HG03354 (cell line): Measurements from ENCODE around the gene SMARCA4.
"Not testable (repeated sequence)": the region's sequence is repeated elsewhere in the genome, so short reads cannot be mapped to it uniquely, and the experiment has no call there.

Source experiments
- ATAC-seq: cut with Tn5 transposase; IDR thresholded peaks from one replicate; pipeline ENCODE4 v1.9.1; 2021; ENCODE audit warnings: mild to moderate bottlenecking; ENCODE audit not compliant: unreplicated experiment, poor library complexity, severe bottlenecking

The SMARCA4 gene

DNA sequence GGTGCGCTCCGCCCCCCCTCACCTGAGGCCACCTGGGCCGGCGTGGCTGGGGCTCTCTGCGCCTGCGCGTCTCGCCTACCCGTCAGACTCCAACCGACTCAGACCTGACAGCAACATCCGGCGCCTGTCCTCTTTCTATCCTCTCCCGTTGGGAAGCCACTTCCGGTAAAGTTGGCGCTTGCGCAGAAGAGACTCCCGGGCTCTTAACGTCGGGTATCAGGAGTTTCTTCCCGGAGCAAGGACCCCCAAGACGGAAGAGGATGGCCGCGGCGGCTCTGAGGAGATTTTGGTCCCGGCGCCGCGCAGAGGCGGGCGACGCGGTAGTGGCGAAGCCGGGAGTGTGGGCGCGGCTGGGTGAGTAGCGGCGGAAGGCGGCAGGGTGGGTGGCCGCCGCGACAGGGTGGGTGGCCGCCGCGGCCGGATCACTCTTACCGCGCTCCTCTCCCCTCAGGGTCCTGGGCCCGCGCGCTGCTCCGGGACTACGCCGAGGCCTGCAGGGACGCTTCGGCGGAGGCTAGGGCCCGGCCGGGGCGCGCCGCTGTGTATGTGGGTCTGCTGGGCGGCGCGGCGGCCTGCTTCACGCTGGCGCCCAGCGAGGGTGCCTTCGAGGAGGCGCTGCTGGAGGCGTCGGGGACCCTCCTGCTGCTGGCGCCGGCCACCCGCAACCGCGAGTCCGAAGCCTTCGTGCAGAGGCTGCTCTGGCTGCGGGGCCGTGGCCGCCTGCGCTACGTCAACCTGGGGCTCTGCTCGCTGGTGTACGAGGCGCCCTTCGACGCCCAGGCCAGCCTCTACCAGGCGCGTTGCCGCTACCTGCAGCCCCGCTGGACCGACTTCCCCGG, 32.0 kb upstream of the SMARCA4 start, which contains the start of the genes TIMM29 and YIPF2:
TIMM29 (plus strand) TSS at position 249 of the 839 bp plus-strand sequence; CDS start at position 261, 12 bp downstream.
YIPF2 (minus strand) TSS at position 77 of the 839 bp plus-strand sequence. CDS start 229 bp downstream, outside the sequence.
- ATAC-seq, result peak; percentile 81

DNA sequence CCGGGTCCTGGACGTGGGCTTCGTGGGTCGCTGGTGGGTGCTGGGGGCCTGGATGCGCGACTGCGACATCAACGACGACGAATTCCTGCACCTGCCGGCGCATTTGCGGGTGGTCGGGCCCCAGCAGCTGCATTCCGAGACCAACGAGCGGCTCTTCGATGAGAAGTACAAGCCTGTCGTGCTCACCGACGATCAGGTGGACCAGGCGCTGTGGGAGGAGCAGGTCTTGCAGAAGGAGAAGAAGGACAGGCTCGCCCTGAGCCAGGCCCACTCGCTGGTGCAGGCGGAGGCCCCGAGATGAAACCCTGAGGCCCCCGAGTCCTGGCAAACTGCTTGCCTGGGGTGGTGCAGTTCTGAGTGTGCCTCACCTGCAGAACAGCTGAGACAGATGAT, 31.4 kb upstream of the SMARCA4 start:
- ATAC-seq, result no peak

DNA sequence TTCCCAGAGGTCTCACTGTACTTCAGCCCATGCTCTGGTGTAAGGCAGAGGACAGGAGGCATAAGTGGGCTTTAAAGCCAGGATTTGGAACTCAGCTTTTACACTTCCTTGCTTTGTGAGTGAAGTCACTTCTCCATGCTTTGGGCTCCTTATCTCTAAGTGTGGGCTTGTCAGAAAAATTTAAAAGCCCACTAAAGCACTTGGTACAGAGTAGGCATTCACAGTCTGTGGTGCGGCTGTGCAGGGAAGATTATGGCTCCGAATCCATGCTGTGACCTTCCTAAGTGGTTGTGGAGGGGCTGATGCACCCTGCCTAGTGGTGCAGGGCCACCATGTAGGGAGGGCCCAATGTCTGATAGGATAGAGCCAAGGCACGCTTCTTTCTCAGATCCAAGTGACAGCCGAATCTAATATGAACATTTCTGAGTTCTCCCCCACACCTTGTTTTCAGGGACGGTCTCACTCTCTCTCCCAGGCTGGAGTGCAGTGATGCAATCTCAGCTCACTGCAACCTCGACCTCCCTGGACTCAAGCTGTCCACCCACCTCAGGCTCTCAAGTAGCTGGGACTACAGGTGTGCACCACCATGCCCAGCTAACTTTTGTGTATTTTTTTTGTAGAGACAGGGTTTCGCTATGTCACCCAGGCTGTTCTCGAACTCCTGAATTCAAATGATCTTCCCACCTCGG, 25.3 kb upstream of the SMARCA4 start:
- no peak for ATAC-seq

DNA sequence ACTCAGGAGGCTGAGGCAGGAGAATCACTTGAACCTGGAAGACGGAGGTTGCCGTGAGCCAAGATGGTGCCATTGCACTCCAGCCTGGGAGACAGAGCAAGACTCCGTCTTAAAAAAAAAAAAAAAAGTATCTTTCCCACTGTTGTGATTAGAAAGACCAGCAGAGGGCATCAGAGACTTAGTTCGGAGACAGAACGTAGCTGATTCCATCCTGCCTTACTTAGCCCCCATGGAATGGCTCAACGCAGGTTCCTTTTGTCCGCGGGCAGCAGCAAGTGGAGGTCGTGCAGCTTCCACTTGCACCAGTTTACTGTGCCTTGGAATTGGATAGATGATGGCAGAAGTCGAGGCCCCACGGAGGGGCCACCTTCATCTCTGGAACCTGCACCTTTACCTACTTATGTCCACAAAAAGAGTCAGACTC, 24.2 kb upstream of the SMARCA4 start:
- no peak for ATAC-seq

DNA sequence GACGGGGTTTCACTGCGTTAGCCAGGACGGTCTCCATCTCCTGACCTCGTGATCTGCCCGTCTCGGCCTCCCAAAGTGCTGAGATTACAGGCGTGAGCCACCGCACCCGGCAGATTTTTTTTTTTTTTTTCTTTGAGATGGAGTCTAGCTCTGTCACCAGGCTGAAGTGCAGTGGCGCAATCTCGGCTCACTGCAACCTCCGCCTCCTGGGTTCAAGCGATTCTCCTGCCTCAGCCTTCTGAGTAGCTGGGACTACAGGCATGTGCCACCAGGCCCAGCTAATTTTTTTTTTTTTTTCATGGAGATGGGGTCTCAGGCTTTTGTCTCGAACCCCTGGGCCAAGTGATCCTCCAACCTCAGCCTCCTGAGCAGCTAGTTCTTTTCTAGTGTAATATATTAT, 19.2 kb upstream of the SMARCA4 start:
- not testable (repeated sequence) for ATAC-seq

DNA sequence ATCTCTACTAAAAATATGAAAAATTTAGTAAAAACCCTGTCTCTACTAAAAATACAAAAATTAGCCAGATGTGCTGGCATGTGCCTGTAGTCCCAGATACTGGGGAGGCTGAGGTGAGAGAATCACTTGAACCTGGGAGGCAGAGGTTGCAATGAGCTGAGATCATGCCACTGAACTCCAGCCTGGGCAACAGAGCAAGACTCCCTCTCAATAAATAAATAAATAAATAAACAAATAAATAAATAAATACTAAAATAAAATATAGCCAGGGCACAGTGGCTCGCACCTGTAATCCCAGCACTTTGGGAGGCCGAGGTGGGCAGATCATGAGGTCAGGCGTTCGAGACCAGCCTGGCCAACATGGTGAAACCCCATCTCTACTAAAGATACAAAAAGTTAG, 17.4 kb upstream of the SMARCA4 start:
- ATAC-seq, result not testable (repeated sequence)

DNA sequence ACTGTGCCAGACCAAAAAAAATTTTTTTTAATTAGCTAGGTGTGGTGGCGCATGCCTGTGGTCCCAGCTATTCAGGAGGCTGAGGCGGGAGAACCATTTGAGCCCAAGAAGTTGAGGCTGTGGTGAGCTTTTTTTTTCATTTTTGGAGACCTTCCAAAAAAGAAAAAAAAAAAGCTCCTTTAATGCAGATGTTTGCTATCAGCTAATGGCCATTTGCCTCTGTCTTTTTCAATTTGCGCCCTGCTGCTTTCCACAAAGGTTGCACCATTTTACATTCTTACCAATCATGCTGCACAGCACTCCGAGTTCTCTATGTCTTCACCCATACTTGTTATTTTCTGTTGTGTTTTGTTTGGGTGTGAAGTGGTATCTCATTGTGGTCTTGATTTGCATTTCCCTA, 15.6 kb upstream of the SMARCA4 start:
- ATAC-seq, result no peak

DNA sequence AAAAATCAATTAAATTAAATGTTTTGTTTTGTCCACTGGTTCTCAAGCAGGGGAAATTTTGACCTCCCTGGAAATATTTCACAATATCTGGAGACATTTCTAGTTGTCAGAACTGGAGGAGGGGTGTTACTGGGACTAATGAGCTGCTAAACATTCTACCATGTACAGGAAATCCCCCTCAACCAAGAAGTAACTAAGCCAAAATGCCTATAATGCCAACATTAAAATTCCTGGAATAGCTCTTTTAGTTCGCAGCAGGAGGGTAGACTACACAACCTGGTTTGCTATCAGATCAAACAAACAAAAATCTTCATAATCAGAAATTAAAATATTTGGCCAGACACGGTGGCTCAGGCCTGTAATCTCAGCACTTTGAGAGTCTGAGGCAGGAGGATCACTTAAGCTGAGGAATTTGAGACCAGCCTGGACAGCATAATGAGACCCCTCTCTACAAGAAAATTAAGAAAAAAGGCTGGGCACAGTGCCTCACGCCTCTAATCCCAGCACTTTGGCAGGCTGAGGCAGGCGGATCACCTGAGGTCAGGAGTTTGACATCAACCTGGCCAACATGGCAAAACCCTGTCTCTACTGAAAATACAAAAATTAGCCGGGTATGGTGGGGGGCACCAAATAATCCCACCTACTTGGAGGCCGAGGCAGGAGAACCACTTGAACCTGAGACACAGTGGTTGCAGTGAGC, 13.7 kb upstream of the SMARCA4 start:
- ATAC-seq, result no peak

DNA sequence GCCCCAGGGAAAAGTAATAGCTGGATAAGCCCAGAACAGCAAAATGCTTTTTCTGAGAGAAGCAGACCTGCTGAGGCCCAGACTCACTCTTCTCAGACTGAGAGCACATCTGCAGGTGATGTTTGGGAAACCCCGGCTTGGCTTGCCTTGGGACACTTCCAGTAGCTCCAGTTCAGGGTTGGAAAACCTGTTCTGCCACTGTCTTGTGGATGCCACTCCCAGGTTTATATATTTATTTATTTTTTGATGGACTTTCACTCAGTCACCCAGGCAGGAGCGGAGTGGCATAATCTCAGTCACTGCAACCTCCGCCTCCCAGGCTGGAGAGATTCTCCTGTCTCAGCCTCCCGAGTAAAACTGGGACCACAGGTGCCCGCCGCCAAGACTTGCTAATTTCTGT, 8.0 kb upstream of the SMARCA4 start:
- ATAC-seq, result no peak

DNA sequence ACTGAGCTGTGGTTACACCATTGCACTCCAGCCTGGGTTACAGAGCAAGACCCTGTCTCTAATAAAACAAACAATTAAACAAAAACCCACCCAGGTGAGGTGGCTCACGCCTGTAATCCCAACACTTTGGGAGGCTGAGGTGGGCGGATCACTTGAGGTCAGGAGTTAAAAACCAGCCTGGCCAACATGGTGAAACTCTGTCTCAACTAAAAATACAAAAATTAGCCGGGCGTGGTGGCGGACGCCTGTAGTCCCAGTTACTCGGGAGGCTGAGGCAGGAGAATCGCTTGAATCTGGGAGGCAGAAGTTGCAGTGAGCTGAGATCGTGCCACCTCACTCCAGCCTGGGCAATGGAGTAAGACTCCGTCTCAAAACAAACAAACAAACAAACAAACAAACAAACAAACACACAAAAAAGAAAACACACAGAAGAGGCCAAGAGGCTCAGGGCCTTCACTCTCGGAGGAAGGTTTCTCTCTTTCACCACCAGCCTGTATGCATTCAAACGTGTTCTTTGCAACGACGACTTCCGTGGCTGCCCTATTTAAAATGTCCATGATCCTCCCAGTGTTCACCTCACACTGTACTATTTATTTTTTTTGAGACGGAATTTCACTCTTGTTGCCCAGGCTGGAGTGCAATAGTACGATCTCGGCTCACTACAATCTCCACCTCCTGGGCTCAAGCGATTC, 1.4 kb upstream of the SMARCA4 start:
- ATAC-seq, result not testable (repeated sequence)

DNA sequence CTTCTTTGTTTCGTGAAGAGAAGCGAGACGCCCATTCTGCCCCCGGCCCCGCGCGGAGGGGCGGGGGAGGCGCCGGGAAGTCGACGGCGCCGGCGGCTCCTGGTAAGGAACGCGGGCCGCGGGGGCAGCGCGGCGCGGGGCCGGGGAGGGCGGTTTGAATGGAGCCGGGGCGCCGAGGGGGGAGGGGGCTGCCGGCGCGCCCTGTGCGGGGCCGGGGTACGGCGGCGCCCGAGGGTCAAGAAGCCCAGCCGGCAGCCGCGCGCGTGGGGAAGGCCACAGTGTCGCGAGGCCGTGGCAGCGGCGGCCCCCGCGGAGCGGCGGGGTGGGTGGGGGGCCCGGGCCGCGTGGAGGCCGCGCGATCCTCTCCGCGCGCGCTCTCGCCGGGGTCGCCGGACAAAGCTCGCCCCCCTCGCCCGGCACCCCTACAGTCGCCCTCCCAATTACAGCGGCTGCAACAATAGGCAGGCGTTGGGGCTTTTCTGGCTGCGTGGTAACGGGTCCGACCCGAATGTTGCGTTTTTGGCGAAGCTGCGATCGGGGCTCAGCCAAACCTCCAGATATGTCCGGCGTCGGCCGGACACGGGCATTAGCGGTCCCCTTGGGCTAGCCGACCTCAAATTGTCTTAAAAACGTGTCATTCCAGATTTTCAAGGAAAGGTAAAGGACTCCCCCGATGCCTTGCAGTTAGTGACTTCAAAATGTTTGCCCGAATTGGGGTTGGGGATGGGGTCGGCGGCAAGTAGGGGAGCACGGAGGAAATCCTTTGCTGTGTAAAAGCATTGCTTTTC, 437 bp downstream of the SMARCA4 start:
- ATAC-seq, result peak; percentile 49

DNA sequence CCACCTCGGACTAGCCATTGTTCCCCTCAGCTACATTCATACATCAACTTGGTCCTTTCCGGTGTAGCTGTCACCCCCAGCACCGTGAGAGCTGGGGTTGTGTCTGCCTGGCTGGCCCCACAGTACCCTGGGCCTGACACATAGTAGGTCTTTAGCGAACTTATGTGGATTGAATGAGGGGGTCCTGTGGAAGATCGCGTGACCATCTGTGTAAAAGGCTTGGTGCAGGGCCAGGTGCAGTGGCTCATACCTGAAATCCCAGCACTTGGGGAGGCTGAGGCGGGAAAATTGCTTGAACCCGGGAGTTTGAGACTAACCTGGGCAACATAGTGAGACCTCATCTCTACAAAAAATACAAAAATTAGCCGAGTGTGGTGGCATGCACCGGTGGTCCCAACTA, 2.0 kb downstream of the SMARCA4 start:
- ATAC-seq, result no peak

DNA sequence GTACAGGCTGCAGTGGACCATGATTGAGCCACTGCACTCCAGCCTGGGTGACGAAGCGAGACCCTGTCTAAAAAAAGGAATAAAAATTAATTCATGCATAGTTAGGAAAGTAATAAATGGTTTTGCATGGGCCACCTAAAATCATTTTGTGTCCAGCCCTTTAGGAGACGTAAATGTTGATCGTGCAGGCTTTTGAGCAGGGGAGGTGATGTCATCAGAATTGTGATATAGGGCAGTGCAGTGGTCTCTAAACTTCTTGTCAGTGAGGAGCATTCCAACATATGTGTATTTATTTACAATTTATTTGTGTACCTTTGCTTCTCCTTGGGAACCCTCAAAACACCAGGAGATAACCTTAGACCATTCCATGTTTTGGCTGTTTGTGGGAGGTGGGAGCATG, 3.0 kb downstream of the SMARCA4 start:
- ATAC-seq, result no peak

DNA sequence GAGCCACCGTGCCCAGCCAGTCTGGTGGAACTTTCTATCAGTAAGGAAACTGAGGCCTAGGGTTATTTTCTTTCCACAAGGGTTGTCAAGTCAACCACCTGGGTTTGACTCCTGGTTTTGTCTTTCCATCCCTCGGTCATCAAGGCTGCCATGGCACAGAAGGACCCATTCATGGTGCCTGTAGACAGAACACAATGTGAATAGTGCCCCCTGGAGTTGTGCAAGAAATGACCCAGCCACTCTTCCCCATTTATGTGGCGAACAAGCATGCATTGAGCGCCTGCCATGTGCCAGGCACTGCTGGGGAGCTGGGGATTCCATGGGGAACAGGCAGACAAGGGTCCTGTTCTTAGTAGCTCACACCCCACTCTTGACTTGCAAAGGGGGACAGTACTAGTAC, 4.1 kb downstream of the SMARCA4 start:
- ATAC-seq, result no peak

DNA sequence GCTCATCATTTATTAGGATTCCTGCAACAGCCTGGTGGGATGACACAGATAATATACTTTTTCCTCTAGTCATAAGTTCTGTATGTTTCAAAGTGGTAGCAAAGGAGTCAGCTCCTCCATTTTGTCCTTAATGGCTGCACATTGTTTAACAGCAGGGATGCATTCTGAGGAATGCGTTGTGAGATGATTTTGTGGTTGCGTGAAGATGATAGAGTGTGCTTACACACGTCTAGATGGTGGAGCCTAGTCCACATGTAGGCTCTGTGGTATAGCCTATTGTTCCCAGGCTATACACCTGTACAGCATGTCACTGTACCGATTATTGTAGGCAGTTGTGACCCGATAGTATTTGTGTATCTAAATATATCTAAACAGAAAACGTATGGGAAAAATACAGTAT, 4.6 kb downstream of the SMARCA4 start:
- ATAC-seq, result no peak

DNA sequence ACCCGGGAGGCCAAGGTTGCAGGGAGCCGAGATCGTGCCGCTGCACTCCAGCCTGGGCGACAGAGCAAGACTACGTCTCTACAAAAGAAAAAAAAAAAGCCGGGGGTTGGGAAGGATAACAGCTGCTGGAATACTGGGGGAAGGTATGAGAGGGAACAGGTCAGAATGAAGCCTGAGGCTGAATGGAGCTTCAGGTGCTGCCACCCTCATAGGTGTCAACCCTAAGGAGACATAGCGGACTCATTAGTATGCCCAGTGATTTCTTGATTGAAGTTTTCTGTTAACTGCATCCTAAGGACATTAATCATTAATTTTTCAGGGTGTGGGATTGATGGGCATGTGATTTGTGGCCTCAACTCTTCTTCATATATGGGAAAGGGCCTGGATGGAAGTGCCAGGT, 6.0 kb downstream of the SMARCA4 start:
- ATAC-seq, result no peak

DNA sequence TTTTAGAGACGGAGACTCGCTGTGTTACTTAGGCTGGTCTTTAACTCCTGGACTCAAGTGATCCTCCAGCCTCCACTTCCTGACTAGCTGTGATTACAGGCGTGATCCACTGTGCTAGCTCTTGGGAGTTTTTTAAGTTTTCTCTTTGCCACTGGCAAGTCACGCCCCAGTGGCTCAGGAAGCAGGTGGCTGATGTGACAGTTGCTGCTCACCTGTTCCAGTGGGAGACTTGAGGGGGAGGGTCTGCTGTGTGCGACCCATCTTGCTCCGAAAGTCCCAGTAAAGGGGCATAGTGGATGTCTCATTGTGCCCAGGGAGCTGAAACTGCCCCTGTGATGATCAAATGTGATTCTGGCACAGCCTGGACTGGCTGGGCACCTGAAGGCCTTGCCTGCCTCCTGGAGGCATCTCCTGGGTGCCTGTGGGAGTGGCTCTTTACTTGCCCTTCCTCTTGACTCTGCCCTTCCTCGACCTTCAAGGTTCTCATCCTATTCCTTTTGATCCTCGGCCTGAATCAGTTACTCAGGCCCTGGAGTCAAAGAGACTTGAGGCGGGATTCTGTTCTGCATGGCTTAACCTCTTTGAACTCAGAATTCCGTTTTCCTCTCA, 7.8 kb downstream of the SMARCA4 start:
- no peak for ATAC-seq

DNA sequence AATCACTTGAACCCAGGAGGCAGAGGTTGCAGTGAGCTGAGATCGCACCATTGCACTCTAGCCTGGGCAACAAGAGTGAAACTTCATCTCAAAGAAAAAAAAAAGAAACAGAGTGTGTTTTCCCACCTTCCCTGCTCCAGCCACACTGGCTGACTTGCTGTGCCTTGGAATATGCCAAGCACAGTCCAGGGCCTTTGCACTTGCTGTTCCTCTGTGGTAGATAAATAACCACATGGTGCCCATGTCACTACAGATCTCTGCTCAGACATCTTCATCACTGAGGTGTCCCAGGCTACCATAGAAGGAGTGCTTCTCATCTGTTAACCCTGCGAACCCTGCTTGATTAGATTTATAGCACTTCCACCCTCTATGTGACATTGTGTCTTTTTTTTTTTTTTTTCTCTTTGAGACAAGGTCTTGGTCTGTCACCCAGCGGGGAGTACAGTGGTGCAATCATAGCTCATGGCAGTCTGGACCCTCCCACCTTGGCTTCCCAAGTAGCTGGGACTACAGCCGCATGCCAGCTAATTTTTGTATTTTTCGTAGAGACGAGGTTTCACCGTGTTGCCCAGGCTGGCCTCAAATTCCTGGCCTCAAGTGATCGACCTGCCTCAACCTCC, 10.4 kb downstream of the SMARCA4 start:
- ATAC-seq, result no peak
